ACC112 (cell line): ENCODE results near the gene PAXX.

Experiments used
- H2AFZ ChIP-seq: fragments of 200-600 bp; sonication (generic); one replicate; pipeline ENCODE4 v1.6.0; 2017; ENCODE audit warnings: antibody characterized with exemption, low read length; ENCODE audit not compliant: unreplicated experiment
- H3K27ac ChIP-seq: fragments of 200-600 bp; sonication (generic); 2 replicates; pipeline ENCODE4 v1.5.1; 2014; ENCODE audit warnings: low read depth, mild to moderate bottlenecking, antibody characterized with exemption, low read length, moderate library complexity
- H3K27me3 ChIP-seq: fragments of 200-600 bp; sonication (generic); 2 replicates; pipeline ENCODE4 v1.6.1; 2014; ENCODE audit warnings: mild to moderate bottlenecking, antibody characterized with exemption, low read length, moderate library complexity, mixed read lengths; ENCODE audit not compliant: insufficient read depth
- H3K36me3 ChIP-seq: fragments of 200-600 bp; sonication (generic); 2 replicates; pipeline ENCODE4 v1.6.1; 2016; ENCODE audit warnings: mild to moderate bottlenecking, antibody characterized with exemption, low read length, moderate library complexity, mixed read lengths; ENCODE audit not compliant: insufficient read depth
- H3K4me1 ChIP-seq: fragments of 200-600 bp; sonication (generic); one replicate; pipeline ENCODE4 v1.6.1; 2016; ENCODE audit warnings: low read length, mixed read lengths; ENCODE audit not compliant: insufficient read depth, unreplicated experiment, control insufficient read depth
- H3K4me3 ChIP-seq: fragments of 200-600 bp; sonication (generic); 2 replicates; pipeline ENCODE4 v1.5.1; 2014; ENCODE audit warnings: mild to moderate bottlenecking, low read depth, low read length
- H3K79me2 ChIP-seq: fragments of 200-600 bp; sonication (generic); one replicate; pipeline ENCODE4 v1.6.0; 2016; ENCODE audit warnings: low read length; ENCODE audit not compliant: control insufficient read depth, unreplicated experiment, insufficient read depth

The PAXX gene

DNA sequence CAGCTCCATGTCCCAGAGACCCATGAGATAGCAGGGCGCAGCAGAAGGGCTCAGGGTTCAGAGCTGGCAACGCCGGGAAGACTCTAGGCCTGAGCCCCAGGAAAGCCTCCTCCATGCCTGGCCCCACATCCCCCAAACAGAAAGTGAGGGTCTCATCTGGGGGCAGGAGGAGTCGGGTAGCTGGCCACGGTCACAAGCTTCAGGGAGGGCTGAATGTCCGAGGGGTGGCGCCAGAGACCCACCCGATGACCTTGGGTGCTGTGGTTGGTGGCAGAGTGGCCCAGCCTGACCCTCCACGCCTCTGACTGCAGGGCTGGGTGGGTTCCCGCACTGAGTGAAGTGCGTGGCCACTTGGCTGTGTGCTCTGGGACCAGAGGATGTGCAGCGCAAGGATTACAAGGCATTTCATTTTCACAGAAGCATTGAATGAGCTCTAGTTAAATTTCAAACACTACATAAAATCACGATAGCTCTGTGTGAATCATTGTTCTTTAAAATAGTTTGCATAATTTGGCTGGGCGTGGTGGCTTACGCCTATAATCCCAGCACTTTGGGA lies 44.2 kb upstream of the PAXX start:
- Histone ChIP-seq H3K4me1 (peaks cover 6% of the 10 kb centered on the region), H3K36me3 (no peaks in the 10 kb centered on the region), H3K27ac (no peak overlapping the region), H2AFZ (no peak overlapping the region), H3K4me3 (no peak overlapping the region), H3K79me2 (peaks cover 10% of the 10 kb centered on the region), H3K27me3 (no peaks in the 10 kb centered on the region)

DNA sequence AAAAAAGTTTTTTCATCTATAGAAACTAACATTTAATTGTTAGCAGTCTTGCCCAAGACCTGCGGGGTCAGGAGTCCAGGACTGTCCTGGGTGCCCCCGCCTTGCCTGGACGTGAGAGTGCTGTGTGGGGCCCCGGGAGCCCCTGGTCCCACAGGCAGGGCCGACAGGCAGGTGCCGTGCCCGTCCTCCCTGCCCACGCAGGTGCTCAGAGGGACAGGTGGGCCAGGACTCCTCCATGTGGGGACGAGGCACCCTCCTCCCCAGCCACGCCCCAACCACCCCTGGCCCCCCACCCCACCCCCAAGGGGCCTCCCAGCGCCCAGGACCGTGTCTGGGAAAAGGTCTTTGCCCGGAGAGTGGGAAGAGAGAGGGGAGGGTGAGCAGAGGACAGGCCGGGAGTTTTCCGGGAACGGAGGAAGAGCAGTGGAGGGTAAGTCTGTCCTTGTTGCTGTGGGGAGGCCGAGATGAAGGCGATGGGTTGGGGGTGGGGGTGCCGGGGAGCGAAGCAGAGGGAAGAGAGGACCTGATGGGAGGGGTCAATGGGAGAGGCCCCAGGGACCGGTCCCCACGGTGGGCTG lies 42.9 kb upstream of the PAXX start:
- H3K4me3 ChIP-seq, result peak overlapping the region; percentile 65
- H3K27me3 ChIP-seq, result no peaks in the 10 kb centered on the region
- no peaks in the 10 kb centered on the region for H3K79me2 ChIP-seq
- no peaks in the 10 kb centered on the region for H3K36me3 ChIP-seq
- H3K4me1 ChIP-seq, result peaks cover 6% of the 10 kb centered on the region
- H2AFZ ChIP-seq, result peak overlapping the region; percentile 25
- H3K27ac ChIP-seq, result no peak overlapping the region

DNA sequence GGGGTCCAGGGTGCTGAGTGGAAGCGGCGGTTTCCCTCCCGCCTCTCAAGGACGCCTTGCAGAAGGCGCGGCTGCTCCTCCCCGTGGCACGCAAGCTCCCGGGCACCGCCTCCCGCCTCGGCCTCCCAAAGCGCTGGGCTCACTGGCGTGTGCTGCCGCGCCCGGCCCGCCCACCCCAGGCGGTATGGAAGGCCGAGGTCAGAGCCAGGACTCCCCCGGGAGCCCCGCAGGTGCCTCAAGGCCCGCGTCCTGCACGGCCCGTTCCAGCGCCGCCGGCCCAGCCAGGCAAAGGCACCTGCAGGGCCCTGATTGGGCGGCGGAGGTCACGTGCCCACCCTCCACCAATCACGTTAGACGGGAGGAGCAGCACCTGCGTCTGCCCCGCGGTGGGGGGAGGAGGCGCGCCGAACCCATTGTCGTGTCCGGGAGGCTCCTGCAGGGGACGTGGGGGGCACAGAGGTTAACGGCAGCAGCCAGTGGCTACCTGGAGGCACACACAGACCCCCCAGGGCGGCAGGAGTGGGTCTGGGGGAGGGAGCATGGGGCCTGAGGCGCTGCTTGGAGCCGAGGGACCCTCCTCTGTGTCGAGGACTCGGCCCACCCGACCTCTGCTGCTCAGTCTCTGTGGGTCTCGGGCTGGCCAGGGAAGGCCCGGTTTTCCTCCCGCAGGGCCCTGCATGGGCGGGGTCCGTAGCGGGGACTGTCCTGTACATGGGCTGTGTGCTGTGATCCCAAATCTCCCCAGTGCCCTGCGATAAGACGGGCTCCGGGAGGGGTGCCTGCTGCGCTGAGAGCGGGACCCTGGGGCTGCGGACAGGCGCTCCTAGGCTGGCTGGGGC lies 42.2 kb upstream of the PAXX start:
- Histone ChIP-seq H3K4me3 (peak overlapping the region; percentile 65), H3K27me3 (no peaks in the 10 kb centered on the region), H3K4me1 (peaks cover 6% of the 10 kb centered on the region), H3K27ac (no peak overlapping the region), H3K79me2 (no peaks in the 10 kb centered on the region), H2AFZ (peak overlapping the region; percentile 25), H3K36me3 (no peaks in the 10 kb centered on the region)

DNA sequence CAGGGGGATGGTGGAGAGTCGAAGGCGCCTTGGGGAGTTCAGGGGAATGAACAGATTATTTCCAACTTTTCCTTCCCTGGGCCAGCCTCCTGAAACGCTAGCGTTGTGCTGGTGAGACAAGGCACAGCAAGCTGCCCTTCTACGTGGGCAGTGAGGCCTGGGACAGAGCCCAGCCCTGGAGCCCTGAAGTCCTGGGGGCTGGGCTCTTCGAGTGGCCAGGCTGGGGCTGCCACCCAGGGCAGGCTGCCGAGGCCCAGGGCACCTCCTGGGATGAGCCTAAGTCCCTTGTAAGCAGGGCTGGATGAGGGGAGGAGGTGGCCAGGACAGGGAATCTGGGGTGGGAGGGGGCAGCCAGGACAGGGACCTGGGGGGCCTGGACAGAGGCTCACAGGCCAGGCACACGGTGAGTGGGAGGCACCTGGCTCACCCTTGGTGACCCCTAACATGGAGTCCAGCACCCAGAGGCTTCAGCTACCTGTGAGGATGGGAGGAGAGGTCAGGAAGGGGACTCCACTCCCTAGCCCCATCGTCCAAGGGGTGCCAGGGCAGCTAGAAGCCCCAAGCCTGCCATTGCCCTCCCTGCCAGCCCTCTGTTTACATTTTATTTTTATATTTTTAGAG lies 41.5 kb upstream of the PAXX start:
- H3K27ac ChIP-seq, result no peak overlapping the region
- no peaks in the 10 kb centered on the region for H3K27me3 ChIP-seq
- peak overlapping the region; percentile 65 for H3K4me3 ChIP-seq
- no peaks in the 10 kb centered on the region for H3K36me3 ChIP-seq
- peak overlapping the region; percentile 2 for H2AFZ ChIP-seq
- peaks cover 6% of the 10 kb centered on the region for H3K4me1 ChIP-seq
- no peaks in the 10 kb centered on the region for H3K79me2 ChIP-seq

DNA sequence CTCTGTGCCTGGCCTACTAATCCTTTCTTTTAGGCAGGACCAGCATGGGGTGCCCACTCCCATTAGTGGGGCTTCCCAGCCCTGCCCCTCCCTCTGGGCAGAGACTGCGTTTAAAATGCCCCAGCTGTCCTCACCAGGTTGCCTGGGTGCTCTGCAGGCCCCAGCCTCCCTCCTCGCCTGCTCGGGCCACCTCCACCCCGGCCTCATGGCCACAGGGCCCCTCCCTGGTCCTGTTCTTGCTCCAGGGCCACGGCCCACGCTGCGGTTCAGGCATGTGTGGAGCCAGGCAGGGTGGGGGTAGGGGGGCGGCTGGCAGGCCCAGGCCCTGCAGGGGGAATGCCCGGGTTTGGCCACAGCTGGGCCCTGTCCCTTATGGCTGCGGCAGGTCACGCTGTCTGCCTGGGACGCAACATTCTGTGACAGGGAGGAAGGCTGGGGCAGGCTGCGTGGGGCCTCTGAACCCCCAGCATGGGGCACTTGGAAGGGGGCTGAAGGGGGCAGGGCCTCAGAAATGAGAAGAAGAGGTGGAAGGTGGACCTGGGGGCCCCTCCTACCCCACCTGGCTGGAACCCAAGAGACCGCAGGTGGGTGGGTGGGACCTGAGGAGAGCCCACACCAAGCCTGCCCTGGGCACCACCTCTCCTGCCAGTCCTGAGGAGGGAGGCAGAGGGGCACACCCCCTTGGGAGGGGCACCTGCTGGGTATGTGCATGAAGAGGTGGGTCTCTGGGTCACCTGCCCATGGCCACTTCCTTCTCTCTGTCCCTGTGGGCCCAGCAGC lies 40.5 kb upstream of the PAXX start, which contains the start of gene LCN12:
TSS of gene LCN12 (plus strand) at position 733 of the 780 bp plus-strand sequence. CDS start 55 bp downstream, outside the sequence.
- no peaks in the 10 kb centered on the region for H3K36me3 ChIP-seq
- H3K27ac ChIP-seq, result no peak within 1 kb of the TSS
- H3K27me3 ChIP-seq, result no peaks in the 10 kb centered on the region
- H2AFZ ChIP-seq, result no peak within 1 kb of the TSS
- H3K79me2 ChIP-seq, result no peaks in the 10 kb centered on the region
- no peak within 1 kb of the TSS for H3K4me3 ChIP-seq
- H3K4me1 ChIP-seq, result peaks cover 6% of the 10 kb centered on the region

DNA sequence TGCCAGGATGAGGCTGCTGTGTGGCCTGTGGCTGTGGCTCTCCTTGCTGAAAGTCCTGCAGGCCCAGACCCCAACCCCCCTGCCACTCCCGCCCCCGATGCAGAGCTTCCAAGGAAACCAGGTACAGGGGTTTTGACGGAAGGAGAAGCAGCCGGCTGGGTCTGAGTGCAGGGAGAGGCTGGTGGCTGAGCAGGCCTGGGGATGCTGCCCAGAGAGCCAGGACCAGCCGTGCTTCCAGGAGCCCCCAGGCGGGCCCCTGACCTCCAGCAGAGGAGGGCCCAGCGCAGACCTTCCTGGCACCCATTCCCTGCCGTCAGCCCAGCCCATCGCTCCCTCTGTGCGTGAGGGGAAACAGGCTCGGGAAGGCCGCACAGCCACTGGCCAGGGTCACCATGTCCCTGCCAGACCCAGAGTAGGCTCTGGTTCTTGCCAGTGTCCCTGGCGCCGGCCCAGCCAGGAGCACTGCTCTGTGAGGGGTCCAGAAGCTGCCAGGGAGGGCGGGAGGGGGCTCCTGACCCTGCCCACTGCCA lies 39.8 kb upstream of the PAXX start:
- Histone ChIP-seq H3K4me3 (no peak overlapping the region), H2AFZ (no peak overlapping the region), H3K36me3 (no peaks in the 10 kb centered on the region), H3K27ac (no peak overlapping the region), H3K27me3 (no peaks in the 10 kb centered on the region), H3K4me1 (peaks cover 6% of the 10 kb centered on the region), H3K79me2 (no peaks in the 10 kb centered on the region)

DNA sequence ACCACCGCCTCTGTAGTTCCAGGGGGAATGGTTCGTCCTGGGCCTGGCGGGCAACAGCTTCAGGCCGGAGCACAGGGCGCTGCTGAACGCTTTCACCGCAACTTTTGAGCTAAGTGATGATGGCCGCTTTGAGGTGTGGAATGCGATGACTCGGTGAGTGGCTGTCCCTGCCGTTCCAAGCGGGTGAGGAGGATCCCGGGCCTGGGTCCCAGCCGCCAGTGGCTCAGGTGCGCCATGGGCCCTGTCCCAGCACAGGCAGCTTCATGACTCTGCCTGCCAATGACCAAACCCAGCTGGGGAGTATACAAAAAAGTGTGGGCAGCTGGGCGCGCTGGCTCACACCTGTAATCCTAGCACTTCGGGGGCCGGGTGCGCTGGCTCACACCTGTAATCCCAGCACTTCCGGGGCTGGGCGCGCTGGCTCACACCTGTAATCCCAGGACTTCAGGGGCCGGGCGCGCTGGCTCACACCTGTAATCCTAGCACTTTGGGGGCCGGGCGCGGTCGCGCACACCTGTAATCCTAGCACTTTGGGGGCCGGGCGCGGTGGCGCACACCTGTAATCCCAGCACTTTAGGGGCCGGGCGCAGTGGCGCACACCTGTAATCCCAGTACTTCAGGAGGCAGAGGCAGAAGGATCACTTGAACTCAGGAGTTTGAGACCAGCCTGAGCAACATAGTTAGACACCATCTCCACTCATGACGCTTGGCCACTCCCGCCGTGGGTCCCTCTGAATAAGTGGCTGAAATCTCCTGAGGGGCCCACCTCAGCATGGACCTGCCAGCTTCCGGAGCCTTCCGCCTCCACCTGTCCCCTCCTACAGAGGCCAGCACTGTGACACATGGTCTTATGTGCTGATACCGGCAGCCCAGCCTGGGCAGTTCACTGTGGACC lies 39.1 kb upstream of the PAXX start:
- H2AFZ ChIP-seq, result no peak overlapping the region
- H3K79me2 ChIP-seq, result no peaks in the 10 kb centered on the region
- H3K4me1 ChIP-seq, result peaks cover 1% of the 10 kb centered on the region
- no peak overlapping the region for H3K27ac ChIP-seq
- H3K27me3 ChIP-seq, result no peaks in the 10 kb centered on the region
- H3K4me3 ChIP-seq, result no peak overlapping the region
- H3K36me3 ChIP-seq, result no peaks in the 10 kb centered on the region

DNA sequence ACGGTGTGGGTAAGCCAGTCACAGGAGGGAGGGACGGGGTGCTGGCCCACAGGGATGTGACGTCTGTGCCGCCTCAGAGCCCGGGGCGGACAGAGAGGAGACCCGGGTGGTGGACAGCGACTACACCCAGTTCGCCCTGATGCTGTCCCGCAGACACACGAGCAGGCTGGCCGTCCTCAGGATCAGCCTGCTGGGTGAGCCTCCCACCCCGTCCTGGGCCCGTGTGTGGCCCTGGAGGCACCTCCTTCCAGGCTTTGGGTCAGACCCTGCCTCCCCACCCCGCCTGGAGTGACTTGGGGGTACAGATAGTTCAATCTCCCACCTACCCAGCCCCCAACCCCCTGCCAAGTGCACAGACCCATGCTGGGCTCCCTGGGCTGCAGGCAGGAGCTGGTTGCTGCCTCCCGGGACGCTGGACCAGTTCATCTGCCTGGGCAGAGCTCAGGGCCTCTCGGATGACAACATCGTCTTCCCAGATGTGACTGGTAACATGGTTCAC lies 38.4 kb upstream of the PAXX start:
- H3K27me3 ChIP-seq, result no peaks in the 10 kb centered on the region
- no peaks in the 10 kb centered on the region for H3K36me3 ChIP-seq
- H3K4me3 ChIP-seq, result no peak overlapping the region
- H2AFZ ChIP-seq, result no peak overlapping the region
- H3K27ac ChIP-seq, result no peak overlapping the region
- no peaks in the 10 kb centered on the region for H3K4me1 ChIP-seq
- H3K79me2 ChIP-seq, result no peaks in the 10 kb centered on the region

DNA sequence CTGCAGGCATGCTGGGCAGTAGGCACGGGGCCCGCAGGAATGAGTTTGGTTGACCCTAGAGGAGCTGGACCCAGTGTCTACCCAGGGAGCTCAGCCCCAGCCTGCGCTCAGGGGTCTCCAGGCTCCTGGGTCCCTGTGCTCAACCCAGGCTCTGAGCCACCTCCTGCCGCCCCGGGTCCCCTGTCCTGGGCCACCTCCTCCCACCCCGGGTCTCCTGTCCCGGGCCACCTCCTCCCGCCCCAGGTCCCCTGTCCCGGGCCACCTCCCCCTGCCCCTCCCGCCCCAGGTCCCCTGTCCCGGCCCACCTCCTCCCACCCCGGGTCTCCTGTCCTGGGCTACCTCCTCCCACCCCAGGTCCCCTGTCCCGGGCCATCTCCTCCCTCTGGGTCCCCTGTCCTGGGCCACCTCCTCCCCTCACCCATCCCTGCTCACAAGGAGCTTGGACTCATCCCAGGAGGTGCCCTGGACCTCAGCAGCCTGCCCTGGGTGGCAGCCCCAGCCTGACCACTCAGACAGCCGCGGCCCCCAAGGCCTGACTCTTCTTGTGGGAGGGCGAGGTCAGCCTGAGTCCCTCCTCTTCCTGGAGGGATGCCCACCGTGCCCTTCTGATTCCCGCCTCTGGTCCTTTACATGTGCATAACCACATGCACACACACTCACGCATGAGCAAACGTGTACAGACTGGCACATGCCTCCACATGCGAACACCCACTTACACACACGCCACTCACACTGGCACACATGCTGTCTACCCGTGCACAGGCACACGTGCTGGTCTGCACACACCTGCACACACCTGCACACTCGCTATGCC lies 37.7 kb upstream of the PAXX start:
- Histone ChIP-seq H3K27me3 (no peaks in the 10 kb centered on the region), H2AFZ (no peak overlapping the region), H3K79me2 (no peaks in the 10 kb centered on the region), H3K36me3 (no peaks in the 10 kb centered on the region), H3K4me1 (no peaks in the 10 kb centered on the region), H3K4me3 (no peak overlapping the region), H3K27ac (no peak overlapping the region)
